ENCODE measurements around the gene LARP4B.

Gene LARP4B

GRCh38 chr10:860519-860918 lies 71.0 kb downstream of the LARP4B start:
- DNase-seq, result no peak

- DNase-seq, result no peak
Observed at GRCh38 chr10:856416-857157, 74.9 kb downstream of the LARP4B start.

DNA sequence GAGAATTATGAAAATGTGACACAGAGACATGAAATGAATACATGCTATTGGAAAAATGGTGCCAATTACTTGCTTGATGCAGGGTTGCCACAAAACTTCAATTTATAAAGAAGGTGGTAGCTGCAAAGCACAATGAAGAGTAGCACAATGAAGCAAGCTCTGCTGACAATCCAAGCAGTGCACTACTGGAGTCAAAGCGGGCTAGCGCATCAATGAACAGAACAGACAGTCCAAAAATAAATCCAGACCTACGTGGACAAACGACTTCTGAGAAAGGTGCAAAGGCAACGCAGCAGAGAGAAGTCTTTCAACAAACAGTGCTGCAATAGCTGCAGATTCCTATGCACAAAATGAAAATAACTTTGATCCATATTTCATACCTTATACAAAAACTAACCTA lies 75.8 kb downstream of the LARP4B start:
- DNase-seq, result no peak

- DNase-seq, result no peak
Observed at GRCh38 chr10:855079-855478, 76.4 kb downstream of the LARP4B start.

- DNase-seq, result no peak
Observed at GRCh38 chr10:853017-853416, 78.5 kb downstream of the LARP4B start.

DNA sequence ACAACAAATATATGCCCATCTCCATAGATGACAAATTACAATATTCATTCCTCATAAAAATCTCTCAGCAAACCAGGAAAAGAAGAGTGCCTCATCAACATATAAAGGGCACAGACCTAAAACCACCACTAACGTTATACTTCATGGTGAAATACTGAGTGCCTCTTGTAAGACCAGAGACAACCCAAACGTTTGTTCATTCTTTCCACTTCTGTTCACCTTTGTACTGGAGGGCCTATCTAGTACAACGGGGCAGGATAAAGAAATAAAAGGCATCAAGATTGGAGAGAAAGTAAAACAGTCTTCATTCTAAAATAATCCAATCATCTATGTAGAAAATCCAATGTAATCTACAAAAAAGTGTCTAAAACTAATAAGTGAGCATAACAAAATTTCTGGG lies 79.1 kb downstream of the LARP4B start:
- DNase-seq, result no peak

- no peak for DNase-seq
Observed at GRCh38 chr10:851901-852300, 79.6 kb downstream of the LARP4B start.

- DNase-seq, result no peak
Observed at GRCh38 chr10:850093-850492, 81.4 kb downstream of the LARP4B start.

- DNase-seq, result no peak
Observed at GRCh38 chr10:847868-848267, 83.6 kb downstream of the LARP4B start.

- no peak for DNase-seq
Observed at GRCh38 chr10:846126-846685, 85.3 kb downstream of the LARP4B start.

GRCh38 chr10:845526-845925 lies 86.0 kb downstream of the LARP4B start:
- DNase-seq, result no peak

DNA sequence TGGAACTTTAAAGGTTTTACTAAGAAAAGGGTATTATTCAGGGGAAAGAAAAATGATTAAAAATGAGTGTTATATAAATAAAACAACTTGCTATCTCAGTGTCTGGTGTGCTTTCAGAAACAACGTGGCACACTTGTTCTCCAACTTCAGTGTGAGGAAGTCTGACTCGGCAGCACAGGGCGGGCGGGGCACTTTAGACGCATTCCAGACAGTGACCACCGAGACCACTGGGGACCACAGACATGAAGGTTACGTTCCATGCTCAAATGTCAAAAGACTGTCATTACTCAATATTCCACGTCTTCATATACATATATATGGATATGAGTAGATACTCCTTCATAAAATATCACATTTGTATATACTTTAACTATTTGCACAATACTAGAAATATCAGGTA lies 87.0 kb downstream of the LARP4B start:
- no peak for DNase-seq

GRCh38 chr10:843703-844102 lies 87.8 kb downstream of the LARP4B start:
- no peak for DNase-seq

DNA sequence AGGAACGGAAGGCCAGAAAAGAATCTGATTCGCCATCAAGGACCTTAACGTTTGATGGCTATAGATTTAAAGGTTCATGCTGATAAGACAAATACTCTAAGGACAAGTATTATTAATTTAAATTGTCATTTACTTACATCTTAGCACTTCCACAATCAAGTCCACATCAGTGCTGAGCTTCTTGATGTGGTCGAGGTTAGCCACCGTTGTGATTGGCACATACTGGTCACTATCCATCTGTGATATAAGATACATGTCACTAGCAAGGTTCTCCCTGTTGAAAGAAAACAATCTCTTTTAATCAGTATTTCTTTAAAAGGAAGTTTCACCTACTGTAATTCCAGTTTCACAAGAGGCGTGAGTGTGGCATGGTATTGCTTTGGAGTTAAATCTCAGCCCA lies 88.7 kb downstream of the LARP4B start:
- DNase-seq, result no peak

DNA sequence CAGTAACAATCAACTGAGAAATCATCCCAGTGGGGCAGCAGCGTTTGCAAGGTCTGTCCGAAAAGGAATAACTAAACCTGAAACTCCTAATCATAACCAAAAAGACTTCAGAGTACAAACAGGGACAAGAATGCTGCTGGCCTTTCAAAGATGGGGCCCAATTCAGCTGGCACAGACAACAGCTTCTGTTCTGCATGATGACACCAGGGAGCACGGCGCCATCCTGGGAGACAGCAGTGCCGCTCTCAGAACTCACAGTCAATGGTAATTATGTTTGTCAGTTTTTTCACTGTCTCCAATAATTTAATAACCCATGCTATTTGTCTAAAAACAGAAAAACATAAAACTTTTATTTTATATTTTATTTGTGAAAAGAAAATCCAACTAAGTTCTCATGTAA lies 90.0 kb downstream of the LARP4B start:
- DNase-seq, result no peak

- no peak for DNase-seq
Observed at GRCh38 chr10:839550-840205, 91.8 kb downstream of the LARP4B start.

- DNase-seq, result no peak
Observed at GRCh38 chr10:836782-837181, 94.7 kb downstream of the LARP4B start.

DNA sequence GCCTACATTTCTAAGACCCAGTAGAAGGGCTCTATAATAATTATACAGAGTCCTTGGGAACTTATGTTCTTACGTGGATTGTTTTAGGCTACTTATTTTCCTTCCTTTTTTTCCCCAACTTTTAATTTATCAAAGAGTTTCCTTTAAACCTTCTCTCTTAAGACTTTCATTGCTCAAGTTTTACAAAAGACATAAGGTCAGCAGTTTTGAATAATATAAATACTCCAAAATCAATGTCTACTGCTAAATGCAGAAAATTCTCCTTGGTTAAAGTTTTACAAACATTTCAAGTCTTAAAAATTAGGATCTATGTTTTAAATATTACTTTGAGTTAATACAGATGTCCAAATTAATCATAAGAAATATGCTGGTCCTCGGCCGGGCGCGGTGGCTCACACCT lies 97.0 kb downstream of the LARP4B start:
- no peak for DNase-seq

DNA sequence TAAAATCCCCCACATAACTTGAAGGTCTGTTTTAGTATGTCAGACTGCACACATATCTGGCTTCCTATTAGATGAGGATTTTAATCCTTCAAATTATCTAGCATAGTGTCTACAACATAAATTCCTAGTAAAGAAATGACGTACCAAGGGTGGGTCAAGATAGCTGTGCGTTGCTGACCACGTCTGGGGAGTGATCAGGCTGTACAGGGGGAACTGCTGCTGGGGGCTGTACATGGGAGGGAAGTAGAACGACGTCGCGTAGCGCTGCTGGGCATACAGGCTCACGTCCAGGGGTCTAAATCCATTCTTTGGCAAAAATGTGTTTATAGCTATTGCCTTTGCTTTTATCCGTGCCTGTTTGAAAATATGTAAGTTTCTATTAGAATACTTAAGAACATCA lies 102.3 kb downstream of the LARP4B start:
- DNase-seq, result no peak

GRCh38 chr10:828191-828590 lies 103.3 kb downstream of the LARP4B start:
- no peak for DNase-seq

GRCh38 chr10:824946-825345 lies 106.6 kb downstream of the LARP4B start:
- no peak for DNase-seq

GRCh38 chr10:824497-824896 lies 107.0 kb downstream of the LARP4B start:
- DNase-seq, result no peak

- DNase-seq, result no peak
Observed at GRCh38 chr10:822661-823367, 108.7 kb downstream of the LARP4B start.

DNA sequence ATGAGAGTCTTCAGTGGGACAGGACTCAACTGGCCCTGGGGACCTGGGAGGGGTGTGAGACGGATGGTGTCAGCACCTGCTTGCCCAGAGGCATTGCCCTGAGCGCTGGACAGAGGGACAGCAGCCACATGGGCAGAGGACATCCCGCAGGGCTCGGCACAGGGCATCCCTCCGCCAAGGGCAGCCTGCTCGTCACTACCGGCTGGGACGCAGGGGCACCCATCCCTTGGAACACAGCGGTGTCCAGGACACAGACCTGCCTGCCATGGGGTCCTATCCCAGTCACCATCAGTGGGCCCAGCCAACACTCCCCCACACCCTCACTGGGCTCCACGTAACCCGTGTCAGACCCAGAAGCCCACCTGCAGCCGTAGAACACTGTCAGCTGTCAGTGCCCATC lies 109.3 kb downstream of the LARP4B start:
- no peak for DNase-seq
